ENCODE data around the gene CDK11B.

The CDK11B gene

DNA sequence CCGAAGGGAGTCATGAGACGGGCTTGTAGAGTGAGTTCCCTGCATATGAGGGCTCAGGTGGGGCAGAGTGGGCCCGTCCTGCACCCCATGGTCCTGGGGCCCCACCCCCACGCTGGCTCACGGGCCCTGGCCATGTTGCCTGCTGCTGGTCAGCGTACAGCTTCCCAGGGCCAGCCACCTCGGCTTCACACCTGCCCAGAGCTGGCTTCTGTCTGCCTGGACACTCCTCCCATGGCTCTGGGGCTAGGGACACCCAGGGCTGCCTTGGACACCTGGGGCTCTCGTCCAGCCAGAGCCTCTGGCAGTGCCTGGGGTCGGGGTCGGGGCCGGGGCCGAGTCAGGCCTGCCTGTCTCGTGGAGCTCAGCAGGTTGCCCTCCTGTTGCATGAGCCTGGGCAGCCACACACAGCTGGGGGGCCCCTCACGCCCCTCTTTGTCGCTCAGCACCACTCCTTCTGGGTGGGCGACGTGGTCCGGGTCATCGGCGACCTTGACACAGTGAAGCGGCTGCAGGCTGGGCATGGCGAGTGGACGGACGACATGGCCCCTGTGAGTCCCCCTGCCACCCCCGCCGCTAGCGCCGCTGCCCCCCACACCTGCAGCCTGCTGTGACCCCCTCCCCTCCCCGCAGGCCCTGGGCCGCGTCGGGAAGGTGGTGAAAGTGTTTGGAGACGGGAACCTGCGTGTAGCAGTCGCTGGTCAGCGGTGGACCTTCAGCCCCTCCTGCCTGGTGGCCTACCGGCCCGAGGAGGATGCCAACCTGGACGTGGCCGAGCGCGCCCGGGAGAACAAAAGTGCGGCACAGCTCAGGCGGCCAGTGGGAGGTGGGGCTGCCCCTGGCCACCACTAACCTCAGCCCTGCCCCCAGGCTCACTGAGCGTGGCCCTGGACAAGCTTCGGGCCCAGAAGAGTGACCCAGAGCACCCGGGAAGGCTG, 32.3 kb downstream of the CDK11B start:
- peak; percentile 40 for DNase-seq

DNA sequence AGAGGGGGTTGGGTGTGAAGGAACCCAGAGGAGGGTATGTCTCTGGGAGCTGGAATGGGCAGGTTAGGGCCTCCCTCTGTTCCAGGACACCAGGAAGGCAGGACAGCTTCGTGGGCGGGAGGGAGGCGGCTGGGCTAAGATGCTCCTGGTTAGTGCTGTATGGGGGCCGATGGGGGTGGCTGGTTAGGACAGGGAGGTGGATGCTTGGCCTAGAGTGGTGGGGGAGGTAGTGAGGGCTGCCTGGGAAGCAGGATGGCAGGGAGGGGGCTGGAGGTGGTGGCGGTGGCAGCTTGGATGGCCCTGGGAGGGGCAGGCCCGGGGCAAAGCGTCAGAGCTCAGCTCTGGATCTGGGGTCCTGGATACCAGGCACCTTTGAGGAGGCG, 33.0 kb downstream of the CDK11B start:
- DNase-seq: no peak

DNA sequence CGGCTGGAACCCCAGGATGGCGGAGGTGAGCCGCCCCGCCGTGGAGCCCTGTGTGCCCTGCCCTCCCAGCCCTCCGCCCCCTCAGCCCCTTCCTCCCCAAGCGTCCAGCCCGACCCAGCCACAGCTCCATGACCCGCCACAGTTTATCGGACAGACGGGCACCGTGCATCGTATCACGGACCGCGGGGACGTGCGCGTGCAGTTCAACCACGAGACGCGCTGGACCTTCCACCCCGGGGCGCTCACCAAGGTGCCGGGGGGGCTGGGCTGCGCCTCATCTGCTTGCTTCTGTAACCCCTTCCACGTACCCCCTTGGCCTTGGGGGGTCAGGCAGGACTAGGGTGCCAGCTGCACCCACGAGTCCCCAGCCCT, 33.4 kb downstream of the CDK11B start:
- DNase-seq: no peak

DNA sequence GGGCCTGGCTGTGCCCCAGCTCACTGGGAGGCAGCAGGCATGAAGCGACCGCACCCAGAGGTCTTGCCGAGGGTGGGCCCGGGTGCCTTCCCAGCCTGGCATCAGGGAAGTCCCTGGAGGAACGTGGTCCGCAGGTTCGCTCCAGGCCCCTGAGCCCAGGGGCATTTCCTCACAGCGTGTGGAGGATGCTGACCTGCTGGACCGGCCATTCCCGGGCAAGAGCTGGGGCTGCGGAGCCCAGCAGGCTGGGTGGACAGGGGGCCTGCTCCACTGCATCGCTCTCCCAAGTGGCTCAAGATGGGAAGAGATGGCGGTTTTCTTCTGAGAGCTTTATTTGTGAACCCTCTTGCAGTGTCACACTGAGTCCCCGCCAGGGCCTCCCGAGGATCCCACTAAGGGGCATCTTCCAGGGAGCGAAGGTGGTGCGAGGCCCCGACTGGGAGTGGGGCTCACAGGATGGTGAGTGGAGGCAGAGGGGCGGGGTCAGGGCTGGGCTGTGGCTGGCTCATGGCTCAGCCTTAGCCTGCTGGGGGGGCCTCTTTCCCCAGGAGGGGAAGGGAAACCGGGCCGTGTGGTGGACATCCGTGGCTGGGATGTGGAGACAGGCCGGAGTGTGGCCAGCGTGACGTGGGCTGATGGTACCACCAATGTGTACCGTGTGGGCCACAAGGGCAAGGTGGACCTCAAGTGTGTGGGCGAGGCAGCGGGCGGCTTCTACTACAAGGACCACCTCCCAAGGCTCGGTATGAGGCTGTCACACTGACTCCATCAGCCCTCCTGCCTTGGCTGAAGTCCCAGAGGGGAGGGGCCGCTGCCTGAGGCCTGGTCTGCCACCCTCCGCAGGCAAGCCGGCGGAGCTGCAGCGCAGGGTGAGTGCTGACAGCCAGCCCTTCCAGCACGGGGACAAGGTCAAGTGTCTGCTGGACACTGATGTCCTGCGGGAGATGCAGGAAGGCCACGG, 34.1 kb downstream of the CDK11B start:
- DNase-seq: peak; percentile 67

DNA sequence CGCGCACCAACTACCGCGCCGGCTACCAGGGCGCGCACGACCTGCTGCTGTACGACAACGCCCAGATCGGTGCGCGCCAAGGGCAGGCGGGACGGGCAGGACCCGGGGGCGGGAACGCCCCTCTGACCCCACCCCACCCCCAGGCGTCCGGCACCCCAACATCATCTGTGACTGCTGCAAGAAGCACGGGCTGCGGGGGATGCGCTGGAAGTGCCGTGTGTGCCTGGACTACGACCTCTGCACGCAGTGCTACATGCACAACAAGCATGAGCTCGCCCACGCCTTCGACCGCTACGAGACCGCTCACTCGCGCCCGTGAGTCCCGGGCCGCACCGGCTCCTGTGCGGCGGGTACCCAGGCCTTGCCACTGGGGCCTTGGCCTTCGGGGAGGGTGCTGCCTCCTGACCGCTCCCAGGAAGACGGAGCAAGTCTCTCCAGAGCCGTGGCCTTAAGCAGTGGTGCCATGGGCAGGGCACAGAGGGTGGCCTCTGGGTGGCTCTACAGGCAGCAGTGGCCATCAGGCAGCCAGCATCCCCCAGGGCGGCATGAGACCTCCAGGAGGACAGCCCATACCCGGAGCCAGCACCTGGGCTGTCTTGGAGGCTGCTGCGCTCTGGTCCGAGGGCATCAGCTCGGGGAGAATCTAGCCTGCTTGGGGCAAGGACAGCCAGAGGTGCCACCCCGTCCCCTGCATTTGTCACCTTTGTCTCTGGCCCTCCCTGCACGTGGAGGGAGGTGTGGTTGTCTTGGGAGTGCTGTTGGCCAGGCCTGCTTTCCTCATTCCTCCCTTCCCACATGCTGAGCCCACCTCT, 35.0 kb downstream of the CDK11B start:
- no peak for DNase-seq

DNA sequence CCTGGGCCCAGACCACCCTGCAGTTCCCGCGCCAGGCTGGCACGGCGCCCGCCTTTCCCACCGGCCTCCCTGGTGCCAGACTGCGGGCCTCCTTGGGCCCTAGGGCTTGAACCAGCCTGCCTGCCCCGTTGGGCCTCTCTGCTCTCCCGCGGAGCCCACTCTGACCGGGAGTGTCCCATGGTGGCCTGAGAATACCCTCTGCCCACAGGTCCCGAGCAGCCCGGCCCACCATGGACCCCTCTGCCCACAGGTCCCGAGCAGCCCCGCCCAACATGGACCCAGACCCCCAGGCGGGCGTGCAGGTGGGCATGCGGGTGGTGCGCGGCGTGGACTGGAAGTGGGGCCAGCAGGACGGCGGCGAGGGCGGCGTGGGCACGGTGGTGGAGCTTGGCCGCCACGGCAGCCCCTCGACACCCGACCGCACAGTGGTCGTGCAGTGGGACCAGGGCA, 35.6 kb downstream of the CDK11B start:
- DNase-seq: no peak

DNA sequence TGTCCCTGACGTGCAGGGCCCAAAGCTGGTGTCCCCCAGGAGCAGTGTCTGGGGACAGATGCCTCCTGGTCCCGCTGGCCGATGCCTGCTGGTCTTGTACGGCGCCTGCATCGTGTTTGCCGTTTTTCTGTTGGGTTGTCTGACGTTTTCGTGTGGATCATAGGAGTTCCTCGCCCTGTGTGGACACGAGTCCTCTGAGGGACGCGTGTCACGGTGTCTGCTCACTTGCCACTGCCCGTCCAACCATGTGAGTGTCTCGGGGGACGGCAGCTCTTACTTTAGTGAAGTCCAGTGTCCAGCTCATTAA, 36.1 kb downstream of the CDK11B start:
- DNase-seq: no peak

- no peak for DNase-seq
These were observed 36.6 kb downstream of the CDK11B start for GRCh38 chr1:1622010-1622787.

- DNase-seq: no peak
These were observed 37.4 kb downstream of the CDK11B start for GRCh38 chr1:1621173-1622009.

GRCh38 chr1:1620433-1621139, 38.2 kb downstream of the CDK11B start:
- peak; percentile 39 for DNase-seq

DNA sequence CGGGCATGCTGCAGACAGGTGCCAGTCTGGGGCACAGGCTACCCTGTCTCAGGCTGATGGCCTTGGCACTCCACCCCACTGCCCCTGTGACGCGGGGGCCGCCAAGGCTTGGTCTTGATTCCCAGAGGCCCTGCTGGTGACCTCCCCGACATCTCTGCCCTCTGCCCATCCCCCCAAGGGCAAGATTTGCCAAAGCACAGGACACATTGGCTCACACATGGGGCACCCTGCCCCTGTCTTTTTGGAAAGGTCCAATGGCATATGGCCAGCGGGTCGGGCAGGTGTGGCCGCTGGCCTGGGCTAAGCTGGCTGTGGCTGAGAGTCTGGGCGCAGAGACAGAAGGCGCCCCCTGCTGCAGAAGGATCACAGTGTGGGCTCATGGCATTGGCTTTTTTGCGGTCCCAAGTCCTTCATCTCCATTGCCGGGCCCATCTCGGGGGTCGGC, 38.9 kb downstream of the CDK11B start:
- peak; percentile 57 for DNase-seq

GRCh38 chr1:1618396-1619068, 40.3 kb downstream of the CDK11B start:
- DNase-seq: no peak

DNA sequence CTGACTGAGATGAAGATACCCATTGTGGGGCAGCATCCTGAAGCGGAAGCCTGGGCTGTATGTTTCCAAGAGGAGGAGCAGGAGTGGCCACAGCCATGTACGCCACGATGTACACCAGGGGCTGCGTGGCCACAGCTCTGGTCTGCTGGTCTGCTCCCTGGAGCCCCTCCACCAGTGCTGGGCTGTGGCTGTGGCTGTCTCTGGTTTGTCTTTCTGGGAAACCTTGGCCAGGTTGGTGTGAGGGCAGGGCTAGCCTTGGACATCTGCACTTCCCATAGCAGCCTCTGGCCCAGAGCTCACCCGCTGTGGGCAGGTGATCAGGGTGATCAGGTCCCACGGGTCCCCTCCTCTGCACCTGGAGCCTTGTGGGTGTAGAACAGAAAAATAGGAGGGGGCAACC, 40.9 kb downstream of the CDK11B start:
- DNase-seq: no peak

GRCh38 chr1:1617516-1617915, 41.3 kb downstream of the CDK11B start:
- no peak for DNase-seq

- DNase-seq: no peak
These were observed 42.0 kb downstream of the CDK11B start for GRCh38 chr1:1616838-1617237.

DNA sequence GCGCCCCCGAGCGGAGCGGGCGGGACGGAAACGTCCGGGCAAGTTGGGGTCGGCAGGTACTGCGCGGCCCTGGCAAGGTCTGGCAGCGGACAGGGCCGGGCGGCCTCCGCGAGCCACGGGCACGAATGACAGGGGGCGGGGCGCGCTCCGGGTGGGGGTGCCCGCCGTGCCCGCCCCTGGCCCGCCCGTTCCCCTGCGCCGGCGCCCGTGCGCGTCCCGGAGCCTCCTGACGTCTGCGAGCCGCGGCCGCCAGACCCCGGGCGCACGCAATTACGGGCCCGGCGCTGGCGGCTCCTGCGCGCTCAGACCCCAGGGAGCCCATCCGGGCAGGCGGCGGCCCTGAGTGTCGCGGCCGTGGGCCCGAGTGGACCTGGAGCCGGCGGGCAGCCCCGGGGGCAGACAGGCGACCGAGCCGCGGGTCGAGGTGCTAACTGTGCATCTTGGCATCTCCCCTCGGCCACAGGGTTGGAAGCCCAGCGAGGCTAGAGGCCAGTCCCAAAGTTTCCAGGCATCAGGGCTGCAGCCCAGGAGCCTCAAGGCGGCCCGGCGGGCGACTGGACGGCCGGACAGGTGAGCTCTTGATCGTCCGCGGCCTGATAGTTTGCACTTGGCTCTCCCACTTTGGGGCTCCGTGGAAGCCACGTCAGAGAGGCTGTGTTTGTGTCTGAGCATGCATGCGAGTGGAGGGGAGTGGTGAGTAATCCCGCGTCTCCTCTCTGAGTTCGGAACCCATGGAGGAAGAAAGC, 42.6 kb downstream of the CDK11B start:
- DNase-seq: no peak

- peak; percentile 97 for DNase-seq
These were observed 43.4 kb downstream of the CDK11B start, which contains the start of gene MIB2 for GRCh38 chr1:1615256-1616044. Gene MIB2 (plus strand): TSS chr1:1615500. CDS start chr1:1623453, 7,953 bp downstream.

GRCh38 chr1:1614954-1615255, 43.9 kb downstream of the CDK11B start:
- no peak for DNase-seq

Measured in femur (tissue), 1 donor.